Hepatocyte (in vitro differentiated cells): ENCODE results near the gene TRAF3. TPM values are rescaled to one million over a fixed set of nuclear protein-coding genes. Genes with fewer than 3 reads are reported as not detected.

Experiments
- DNase-seq: peaks from one replicate; pipeline ENCODE4 v3.0.0-alpha.2; 2016; ENCODE audit warnings: low spot score
- H2AFZ ChIP-seq: fragments of 200-600 bp; sonication (generic); 2 replicates; pipeline ENCODE4 v1.6.0; 2016; ENCODE audit warnings: antibody characterized with exemption, mild to moderate bottlenecking
- H3K27ac ChIP-seq: fragments of 200-600 bp; sonication (generic); 2 replicates; pipeline ENCODE4 v1.5.1; 2016; ENCODE audit warnings: mild to moderate bottlenecking
- H3K27me3 ChIP-seq: fragments of 200-600 bp; sonication (generic); 2 replicates; pipeline ENCODE4 v1.6.1; 2016
- H3K36me3 ChIP-seq: fragments of 200-600 bp; sonication (generic); replicated peaks from 2 replicates; pipeline ENCODE4 v1.5.1; 2016; ENCODE audit warnings: low read depth; ENCODE audit not compliant: insufficient read depth
- H3K4me1 ChIP-seq: fragments of 200-600 bp; sonication (generic); 2 replicates; pipeline ENCODE4 v1.5.1; 2016; ENCODE audit warnings: mild to moderate bottlenecking, moderate library complexity; ENCODE audit not compliant: insufficient read depth
- H3K4me2 ChIP-seq: fragments of 200-600 bp; sonication (generic); 2 replicates; pipeline ENCODE4 v1.6.0; 2016
- H3K4me3 ChIP-seq: fragments of 200-600 bp; sonication (generic); 2 replicates; pipeline ENCODE4 v1.5.1; 2016; ENCODE audit warnings: mild to moderate bottlenecking
- H3K79me2 ChIP-seq: fragments of 200-600 bp; sonication (generic); 2 replicates; pipeline ENCODE4 v1.6.0; 2017; ENCODE audit warnings: mild to moderate bottlenecking
- H3K9me2 ChIP-seq: fragments of 200-600 bp; sonication (generic); replicated peaks from 2 replicates; pipeline ENCODE4 v1.6.0; 2017; ENCODE audit warnings: mild to moderate bottlenecking; ENCODE audit not compliant: insufficient read depth
- H3K9me3 ChIP-seq: fragments of 200-600 bp; sonication (generic); 2 replicates; pipeline ENCODE4 v1.5.1; 2016; ENCODE audit warnings: low read depth, mild to moderate bottlenecking
- H4K20me1 ChIP-seq: fragments of 200-600 bp; sonication (generic); 2 replicates; pipeline ENCODE4 v1.6.0; 2016; ENCODE audit warnings: mild to moderate bottlenecking; ENCODE audit not compliant: insufficient read depth, poor library complexity, severe bottlenecking
- CTCF ChIP-seq: fragments of 200-600 bp; sonication (generic); IDR thresholded peaks from 2 replicates; pipeline ENCODE4 v1.5.1; 2016; ENCODE audit warnings: antibody characterized with exemption, mild to moderate bottlenecking; ENCODE audit not compliant: poor library complexity
- EZH2 ChIP-seq: fragments of 200-600 bp; sonication (generic); IDR thresholded peaks from 2 replicates; pipeline ENCODE4 v1.6.1; 2016; ENCODE audit warnings: antibody characterized with exemption, mild to moderate bottlenecking, borderline replicate concordance
- EZH2phosphoT487 ChIP-seq: fragments of 200-600 bp; sonication (generic); IDR thresholded peaks from one replicate; pipeline ENCODE4 v1.6.1; 2018; ENCODE audit warnings: antibody characterized with exemption, mild to moderate bottlenecking, low read depth, moderate library complexity; ENCODE audit not compliant: unreplicated experiment, severe bottlenecking
- WGBS: methylation state at CpG from one replicate; pipeline ENCODE4 v1.1.6; 2016; ENCODE audit warnings: low lambda C conversion rate; ENCODE audit errors: missing lambda C conversion rate; 5-methylcytosine and 5-hydroxymethylcytosine counted together
- polyA plus RNA-seq: library from polyadenylated mRNA; unstranded; fragments of >200 nt; fragmentation: Nextera tagmentation; extraction: Ambion mirVana; gene quantifications from 2 replicates; pipeline ENCODE4 v1.2.1, GENCODE V29; 2016
- total RNA-seq: library from RNA; depleted of rRNA; stranded (reverse); fragments of >200 nt; gene quantifications from 2 replicates; pipeline ENCODE4 v1.2.3, GENCODE V29; 2014

TRAF3 gene
- total and polyA plus RNA-seq, 2 experiments from 2014 or later = 8.0 to 15.8 TPM

- Histone ChIP-seq H3K36me3 (no peaks in the 10 kb centered on the region), H4K20me1 (no peaks in the 10 kb centered on the region), H3K4me3 (no peak overlapping the region), H3K9me2 (no peaks in the 10 kb centered on the region), H3K4me1 (peaks cover 6% of the 10 kb centered on the region), H3K9me3 (no peaks in the 10 kb centered on the region), H3K79me2 (no peaks in the 10 kb centered on the region), H3K4me2 (no peak overlapping the region), H2AFZ (no peak overlapping the region), H3K27me3 (no peaks in the 10 kb centered on the region), H3K27ac (no peak overlapping the region)
- DNase-seq = no peak
- 96% methylated on average over 14 of the region's 14 CpGs for WGBS
- TF ChIP-seq EZH2phosphoT487 = no peak
- no peak for TF ChIP-seq EZH2
- no peak for TF ChIP-seq CTCF
Observed at GRCh38 chr14:102883554-102883953, 106.3 kb downstream of the TRAF3 start.

GRCh38 chr14:102885737-102886447 lies 108.6 kb downstream of the TRAF3 start:
- H3K79me2 ChIP-seq = no peaks in the 10 kb centered on the region
- H3K36me3 ChIP-seq = no peaks in the 10 kb centered on the region
- 93% methylated on average over 22 of the region's 22 CpGs for WGBS
- H3K9me2 ChIP-seq = no peaks in the 10 kb centered on the region
- H3K9me3 ChIP-seq = no peaks in the 10 kb centered on the region
- no peak overlapping the region for H3K4me2 ChIP-seq
- TF ChIP-seq EZH2phosphoT487 (no peak), EZH2 (no peak), CTCF (no peak)
- no peak overlapping the region for H3K4me3 ChIP-seq
- H3K4me1 ChIP-seq = no peaks in the 10 kb centered on the region
- H2AFZ ChIP-seq = no peak overlapping the region
- DNase-seq = peak; percentile 35
- H3K27ac ChIP-seq = no peak overlapping the region
- H4K20me1 ChIP-seq = no peaks in the 10 kb centered on the region
- no peaks in the 10 kb centered on the region for H3K27me3 ChIP-seq

GRCh38 chr14:102888748-102889147 lies 111.5 kb downstream of the TRAF3 start:
- Histone ChIP-seq H4K20me1 (no peaks in the 10 kb centered on the region), H3K4me2 (no peak overlapping the region), H3K36me3 (no peaks in the 10 kb centered on the region), H3K4me3 (no peak overlapping the region), H3K27me3 (no peaks in the 10 kb centered on the region), H3K9me2 (no peaks in the 10 kb centered on the region), H3K79me2 (no peaks in the 10 kb centered on the region), H3K4me1 (no peaks in the 10 kb centered on the region), H3K9me3 (no peaks in the 10 kb centered on the region), H3K27ac (peak overlapping the region; percentile 9), H2AFZ (no peak overlapping the region)
- WGBS = 79% methylated on average over 1 of the region's 1 CpG
- no peak for DNase-seq
- TF ChIP-seq EZH2 (no peak), CTCF (no peak)

GRCh38 chr14:102889615-102890014 lies 112.4 kb downstream of the TRAF3 start:
- Histone ChIP-seq H4K20me1 (no peaks in the 10 kb centered on the region), H3K4me3 (no peak overlapping the region), H3K36me3 (no peaks in the 10 kb centered on the region), H3K4me2 (no peak overlapping the region), H2AFZ (no peak overlapping the region), H3K27me3 (no peaks in the 10 kb centered on the region), H3K9me2 (no peaks in the 10 kb centered on the region), H3K27ac (no peak overlapping the region), H3K4me1 (no peaks in the 10 kb centered on the region), H3K9me3 (no peaks in the 10 kb centered on the region), H3K79me2 (no peaks in the 10 kb centered on the region)
- 96% methylated on average over 7 of the region's 7 CpGs for WGBS
- DNase-seq = no peak
- TF ChIP-seq EZH2phosphoT487 (no peak), CTCF (no peak), EZH2 (no peak)
